Testis (tissue), 2 donors: ENCODE results near the gene MYH9.

Experiments
- POLR2A ChIP-seq: fragments of 450-650 bp; IDR thresholded peaks from one replicate; pipeline ENCODE4 v1.6.1; 2017; ENCODE audit warnings: antibody characterized with exemption, mild to moderate bottlenecking, moderate library complexity
- TF ChIP-seq, protein P1 (sequence below), 3 experiments: fragments of 450-650 bp in 2 of 3; fragments of 200-600 bp in 1 of 3; sonication (generic) in 1 of 3; IDR thresholded peaks; one replicate each; pipeline ENCODE4 v1.5.1; 2016 to 2019; ENCODE audit warnings: antibody characterized with exemption in 3 of 3, mild to moderate bottlenecking in 2 of 3, moderate library complexity in 1 of 3

DNA sequence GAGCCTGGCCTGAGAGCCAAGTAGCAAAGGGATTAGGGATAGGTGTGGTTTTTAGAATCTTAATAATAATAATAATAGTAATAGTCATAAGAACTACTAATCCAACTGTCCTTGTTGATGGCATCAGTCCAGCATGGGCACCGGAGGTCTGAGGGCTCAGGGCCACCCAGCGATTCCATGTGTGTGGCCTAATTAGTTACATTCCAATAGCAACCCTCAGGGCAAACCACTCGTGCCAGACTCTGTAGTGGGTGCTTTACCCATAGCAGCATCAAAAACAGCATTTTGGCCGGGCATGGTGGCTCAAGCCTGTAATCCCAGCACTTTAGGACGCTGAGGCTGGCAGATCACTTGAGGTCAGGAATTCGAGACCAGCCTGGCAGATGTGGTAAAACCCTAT lies 19.0 kb upstream of the MYH9 start:
- TF ChIP-seq, protein P1, sequence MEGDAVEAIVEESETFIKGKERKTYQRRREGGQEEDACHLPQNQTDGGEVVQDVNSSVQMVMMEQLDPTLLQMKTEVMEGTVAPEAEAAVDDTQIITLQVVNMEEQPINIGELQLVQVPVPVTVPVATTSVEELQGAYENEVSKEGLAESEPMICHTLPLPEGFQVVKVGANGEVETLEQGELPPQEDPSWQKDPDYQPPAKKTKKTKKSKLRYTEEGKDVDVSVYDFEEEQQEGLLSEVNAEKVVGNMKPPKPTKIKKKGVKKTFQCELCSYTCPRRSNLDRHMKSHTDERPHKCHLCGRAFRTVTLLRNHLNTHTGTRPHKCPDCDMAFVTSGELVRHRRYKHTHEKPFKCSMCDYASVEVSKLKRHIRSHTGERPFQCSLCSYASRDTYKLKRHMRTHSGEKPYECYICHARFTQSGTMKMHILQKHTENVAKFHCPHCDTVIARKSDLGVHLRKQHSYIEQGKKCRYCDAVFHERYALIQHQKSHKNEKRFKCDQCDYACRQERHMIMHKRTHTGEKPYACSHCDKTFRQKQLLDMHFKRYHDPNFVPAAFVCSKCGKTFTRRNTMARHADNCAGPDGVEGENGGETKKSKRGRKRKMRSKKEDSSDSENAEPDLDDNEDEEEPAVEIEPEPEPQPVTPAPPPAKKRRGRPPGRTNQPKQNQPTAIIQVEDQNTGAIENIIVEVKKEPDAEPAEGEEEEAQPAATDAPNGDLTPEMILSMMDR (IDR thresholded peaks at IDR 0.05), result no peak
- no peak for TF ChIP-seq POLR2A
